ENCODE measurements around the gene PIK3R5. TPM values are rescaled to one million over a fixed set of nuclear protein-coding genes. Genes with fewer than 3 reads are reported as not detected.

The PIK3R5 gene
- total RNA-seq, 1 experiment from 2014 or later: 2.5 TPM

DNA sequence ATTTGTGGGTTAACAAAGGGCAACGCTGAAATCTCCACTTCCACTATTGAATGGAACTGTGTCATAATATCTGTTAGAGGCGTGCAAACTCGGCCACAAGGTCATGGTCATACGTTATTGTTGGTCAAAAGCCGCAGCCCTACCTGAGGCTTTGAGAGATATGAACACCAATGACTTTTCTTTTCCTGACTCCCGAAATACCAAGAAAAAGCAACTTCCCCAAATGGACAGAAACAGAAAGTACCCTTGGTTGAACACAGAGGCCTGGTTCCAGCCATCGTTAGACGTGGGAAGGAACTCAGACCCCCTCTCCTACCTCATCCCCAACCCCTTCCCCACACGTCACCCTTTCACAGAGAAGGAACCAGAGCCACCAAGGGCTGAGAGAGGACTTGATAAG, 1.4 kb upstream of the PIK3R5 start:
- Histone ChIP-seq H3K9me3 (ENCODE audit: control insufficient read depth in 1 of 2, insufficient read depth in 1 of 2, low read depth in 1 of 2, low read length in 2 of 2) (no peaks in the 10 kb centered on the region), H3K4me1 (ENCODE audit: control insufficient read depth in 1 of 2, insufficient read depth in 2 of 2, low read length in 2 of 2) (no peaks in the 10 kb centered on the region), H3K27me3 (ENCODE audit: insufficient read depth, low read length) (no peaks in the 10 kb centered on the region), H3K27ac (ENCODE audit: low read depth, low read length) (no peak overlapping the region), H3K79me2 (ENCODE audit: insufficient read depth, low read length) (no peaks in the 10 kb centered on the region), H4K20me1 (ENCODE audit: insufficient read depth) (no peaks in the 10 kb centered on the region), H3K4me3 (replicated peaks in 1 of 2; ENCODE audit: low read depth in 1 of 2, low read length in 2 of 2) (no peak overlapping the region), H3K36me3 (ENCODE audit: control insufficient read depth in 1 of 2, insufficient read depth in 2 of 2, low read length in 2 of 2) (no peaks in the 10 kb centered on the region), H3K4me2 (ENCODE audit: low read length) (no peak overlapping the region), H3K9me2 (ENCODE audit: insufficient read depth) (no peaks in the 10 kb centered on the region), H3K9ac (ENCODE audit: low read length) (no peak overlapping the region), H2AFZ (ENCODE audit: low read depth, low read length, poor library complexity, severe bottlenecking) (no peak overlapping the region)
- ChIA-PET RAD21 (ENCODE audit: low non-redundant PET in 1 of 2, low total read pairs in 2 of 2, uncharacterized antibody in 2 of 2, unreplicated experiment in 2 of 2) (no interaction called here), POLR2A (no interaction called here), CTCF (no interaction called here)
- no peak for DNase-seq (ENCODE audit: low read depth, low spot score)
- ATAC-seq: no peak
- BruUV-seq (replicated peaks): no TSS peak
- TF ChIP-seq CBX3 (IDR thresholded peaks at IDR 0.05; ENCODE audit: low read depth): no peak
- no peak for TF ChIP-seq FOSL1 (IDR thresholded peaks at IDR 0.05; ENCODE audit: low read depth)
- no peak for TF ChIP-seq ZNF274 (IDR thresholded peaks at IDR 0.05; ENCODE audit: low read depth, low read length)
- no peak for TF ChIP-seq POLR2AphosphoS5 (IDR thresholded peaks at IDR 0.05; ENCODE audit: low read depth, low read length)
- no peak for TF ChIP-seq JUND (IDR thresholded peaks at IDR 0.05)
- no peak for TF ChIP-seq YY1 (IDR thresholded peaks at IDR 0.05; ENCODE audit: extremely low read depth, insufficient replicate concordance, low read depth, low read length)
- TF ChIP-seq POLR2A (IDR thresholded peaks at IDR 0.05; ENCODE audit: borderline replicate concordance, extremely low read depth, insufficient read depth, insufficient read length): no peak
- TF ChIP-seq, protein P1, sequence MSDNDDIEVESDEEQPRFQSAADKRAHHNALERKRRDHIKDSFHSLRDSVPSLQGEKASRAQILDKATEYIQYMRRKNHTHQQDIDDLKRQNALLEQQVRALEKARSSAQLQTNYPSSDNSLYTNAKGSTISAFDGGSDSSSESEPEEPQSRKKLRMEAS (IDR thresholded peaks at IDR 0.05): no peak
- TF ChIP-seq TCF7L2 (IDR thresholded peaks at IDR 0.05; ENCODE audit: borderline replicate concordance, extremely low read depth, insufficient read depth, insufficient read length): no peak
- no peak for TF ChIP-seq EGR1 (IDR thresholded peaks at IDR 0.05; ENCODE audit: low read depth)
- no peak for TF ChIP-seq ELF1 (IDR thresholded peaks at IDR 0.05; ENCODE audit: borderline replicate concordance, low read depth)
- TF ChIP-seq, protein P2, sequence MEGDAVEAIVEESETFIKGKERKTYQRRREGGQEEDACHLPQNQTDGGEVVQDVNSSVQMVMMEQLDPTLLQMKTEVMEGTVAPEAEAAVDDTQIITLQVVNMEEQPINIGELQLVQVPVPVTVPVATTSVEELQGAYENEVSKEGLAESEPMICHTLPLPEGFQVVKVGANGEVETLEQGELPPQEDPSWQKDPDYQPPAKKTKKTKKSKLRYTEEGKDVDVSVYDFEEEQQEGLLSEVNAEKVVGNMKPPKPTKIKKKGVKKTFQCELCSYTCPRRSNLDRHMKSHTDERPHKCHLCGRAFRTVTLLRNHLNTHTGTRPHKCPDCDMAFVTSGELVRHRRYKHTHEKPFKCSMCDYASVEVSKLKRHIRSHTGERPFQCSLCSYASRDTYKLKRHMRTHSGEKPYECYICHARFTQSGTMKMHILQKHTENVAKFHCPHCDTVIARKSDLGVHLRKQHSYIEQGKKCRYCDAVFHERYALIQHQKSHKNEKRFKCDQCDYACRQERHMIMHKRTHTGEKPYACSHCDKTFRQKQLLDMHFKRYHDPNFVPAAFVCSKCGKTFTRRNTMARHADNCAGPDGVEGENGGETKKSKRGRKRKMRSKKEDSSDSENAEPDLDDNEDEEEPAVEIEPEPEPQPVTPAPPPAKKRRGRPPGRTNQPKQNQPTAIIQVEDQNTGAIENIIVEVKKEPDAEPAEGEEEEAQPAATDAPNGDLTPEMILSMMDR (IDR thresholded peaks at IDR 0.05 in 2 of 3, conservative IDR thresholded peaks at IDR 0.05 in 1 of 3; ENCODE audit: borderline replicate concordance in 1 of 3, insufficient read depth in 1 of 3, low read depth in 2 of 3, low read length in 2 of 3): no peak
- no peak for TF ChIP-seq ZFX (IDR thresholded peaks at IDR 0.05)
- TF ChIP-seq SIN3A (IDR thresholded peaks at IDR 0.05; ENCODE audit: low read depth): no peak
- intact Hi-C loops (cut with micrococcal nuclease): no loop called here

Measured in HCT116 (cell line).